ENCODE results near the gene CABCOCO1.

- TF ChIP-seq POLR2A (IDR thresholded peaks at IDR 0.05): no peak
- TF ChIP-seq POLR2AphosphoS5 (IDR thresholded peaks at IDR 0.05): no peak
- TF ChIP-seq, protein P1, sequence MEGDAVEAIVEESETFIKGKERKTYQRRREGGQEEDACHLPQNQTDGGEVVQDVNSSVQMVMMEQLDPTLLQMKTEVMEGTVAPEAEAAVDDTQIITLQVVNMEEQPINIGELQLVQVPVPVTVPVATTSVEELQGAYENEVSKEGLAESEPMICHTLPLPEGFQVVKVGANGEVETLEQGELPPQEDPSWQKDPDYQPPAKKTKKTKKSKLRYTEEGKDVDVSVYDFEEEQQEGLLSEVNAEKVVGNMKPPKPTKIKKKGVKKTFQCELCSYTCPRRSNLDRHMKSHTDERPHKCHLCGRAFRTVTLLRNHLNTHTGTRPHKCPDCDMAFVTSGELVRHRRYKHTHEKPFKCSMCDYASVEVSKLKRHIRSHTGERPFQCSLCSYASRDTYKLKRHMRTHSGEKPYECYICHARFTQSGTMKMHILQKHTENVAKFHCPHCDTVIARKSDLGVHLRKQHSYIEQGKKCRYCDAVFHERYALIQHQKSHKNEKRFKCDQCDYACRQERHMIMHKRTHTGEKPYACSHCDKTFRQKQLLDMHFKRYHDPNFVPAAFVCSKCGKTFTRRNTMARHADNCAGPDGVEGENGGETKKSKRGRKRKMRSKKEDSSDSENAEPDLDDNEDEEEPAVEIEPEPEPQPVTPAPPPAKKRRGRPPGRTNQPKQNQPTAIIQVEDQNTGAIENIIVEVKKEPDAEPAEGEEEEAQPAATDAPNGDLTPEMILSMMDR (IDR thresholded peaks at IDR 0.05): no peak
These were observed 66.9 kb downstream of the CABCOCO1 start for GRCh38 chr10:61729596-61729995.

Measured in sigmoid colon (tissue), 4 donors.